Spleen (tissue), 11 donors: ENCODE measurements around the gene BTG2. TPM values are rescaled to one million over a fixed set of nuclear protein-coding genes. Genes with fewer than 3 reads are reported as not detected.
A peak's percentile ranks its signal among the peaks of the same experiment; 100 is the strongest.

Experiments
- DNase-seq: peaks from one replicate; pipeline ENCODE4 v3.0.0-alpha.2; 2020
- H3K27ac ChIP-seq, 8 donors: fragments of 200-600 bp; sonication (generic) in 7 of 8; 1 replicate in 4 of 8; 2 replicates in 4 of 8; pipeline versions ENCODE4 v1.5.0 to v1.8.0; 2016 to 2021; ENCODE audit warnings: inconsistent platforms in 4 of 8, mild to moderate bottlenecking in 4 of 8, moderate library complexity in 1 of 8
- H3K27me3 ChIP-seq, 7 donors: fragments of 200-600 bp; sonication (generic) in 6 of 7; replicated peaks in 1 of 7; 1 replicate in 4 of 7; 2 replicates in 3 of 7; pipeline versions ENCODE4 v1.5.0 to v1.8.0; 2016 to 2021; ENCODE audit warnings: inconsistent platforms in 3 of 7, mild to moderate bottlenecking in 1 of 7
- H3K36me3 ChIP-seq, 6 donors: fragments of 200-600 bp; sonication (generic) in 5 of 6; 1 replicate in 4 of 6; 2 replicates in 2 of 6; pipeline versions ENCODE4 v1.5.0 to v1.8.0; 2016 to 2021; ENCODE audit warnings: inconsistent platforms in 2 of 6
- H3K4me1 ChIP-seq, 6 donors: fragments of 200-600 bp; sonication (generic) in 5 of 6; 1 replicate in 3 of 6; 2 replicates in 3 of 6; pipeline versions ENCODE4 v1.5.0 to v1.8.0; 2016 to 2021; ENCODE audit warnings: inconsistent platforms in 3 of 6
- H3K4me3 ChIP-seq, 8 donors: fragments of 200-600 bp; sonication (generic) in 7 of 8; 1 replicate in 4 of 8; 2 replicates in 4 of 8; pipeline versions ENCODE4 v1.5.0 to v1.8.0; 2016 to 2021; ENCODE audit warnings: inconsistent platforms in 4 of 8, mild to moderate bottlenecking in 4 of 8, moderate library complexity in 2 of 8
- H3K9me3 ChIP-seq, 8 donors: fragments of 200-600 bp; sonication (generic) in 7 of 8; 1 replicate in 4 of 8; 2 replicates in 4 of 8; pipeline versions ENCODE4 v1.5.0 to v1.8.0; 2016 to 2021; ENCODE audit warnings: inconsistent platforms in 4 of 8
- CTCF ChIP-seq, 11 experiments: fragments of 200-600 bp in 7 of 11; fragments of 450-650 bp in 4 of 11; sonication (generic) in 4 of 11; IDR thresholded peaks in 8 of 11; conservative IDR thresholded peaks in 3 of 11; 1 replicate in 7 of 11; 2 replicates in 4 of 11; pipeline versions ENCODE4 v1.4.0 to v1.8.0; 2016 to 2021; ENCODE audit warnings: antibody characterized with exemption in 11 of 11, inconsistent platforms in 4 of 11, mild to moderate bottlenecking in 1 of 11
- POLR2A ChIP-seq, 3 donors: fragments of 450-650 bp; IDR thresholded peaks; one replicate each; pipeline ENCODE4 v1.5.1; 2017; ENCODE audit warnings: antibody characterized with exemption in 3 of 3, mild to moderate bottlenecking in 1 of 3
- POLR2AphosphoS5 ChIP-seq, 3 donors: sonication (generic); formaldehyde crosslinking; IDR thresholded peaks; one replicate each; pipeline ENCODE4 v1.5.1; 2017; ENCODE audit warnings: antibody characterized with exemption in 3 of 3
- WGBS, 5 donors: extraction: QIAGEN DNeasy Blood & Tissue Kit in 3 of 5; methylation state at CpG; one replicate each; pipeline versions ENCODE4 v1.1.5 to v1.1.7; 2013 to 2018; 5-methylcytosine and 5-hydroxymethylcytosine counted together
- intact Hi-C: fragments of 100-400 bp; cut with DNase I; formaldehyde crosslinking; loops from one replicate; pipeline ENCODE4 v1.15.0; 2023; ENCODE audit warnings: low total_unique reads
- polyA plus RNA-seq, 3 donors: library from polyadenylated mRNA; stranded (reverse); fragments of 200-250 nt; gene quantifications; one replicate each; pipeline ENCODE4 v1.2.1, GENCODE V29; 2013
- total RNA-seq, 7 donors: library from RNA; depleted of rRNA in 3 of 7; stranded (reverse); fragments of >200 nt in 3 of 7; fragmentation: NEBNext Ultra II Directional in 4 of 7; extraction: Animal tissue kit (Norgen Biotek cat#: 25700) in 4 of 7; gene quantifications; one replicate each; pipeline versions ENCODE4 v1.1.0 to v1.2.1, GENCODE V29; 2016 to 2021
- donor health status: healthy with polysubstance abuse.
- donor health status: DM: no; HTN: no; CAD: no; lungs with moderate emphysema.
- donor health status: DM: no; HTN: no; CAD: no.
- donor health status: Bipolar disorder and iron deficiency.
- donor health status: healthy.
- donor health status: DM: no; HTN: no; CAD: no.
- donor health status: DM: yes; HTN: yes; CAD: no.

Gene BTG2
- total and polyA plus RNA-seq, 10 donors = 55.5 to 186 (median 124) TPM

GRCh38 chr1:203306965-203307541 is 1.7 kb downstream of the BTG2 start:
- Histone ChIP-seq H3K9me3 (no peaks in the 10 kb centered on the region), H3K4me1 (peaks cover 45 to 85% (median 80%) of the 10 kb centered on the region in 6 donors), H3K27ac (peak overlapping the region; percentile 68 to 100 (median 99)), H3K27me3 (no peaks in the 10 kb centered on the region), H3K4me3 (peak overlapping the region; percentile 63 to 100 (median 93)), H3K36me3 (peaks cover 0 to 53% (median 34%) of the 10 kb centered on the region in 6 donors)
- 17 to 34% (median 30%) methylated on average over 19 to 21 of the region's 21 CpGs for WGBS, 5 donors
- peak; percentile 89 for DNase-seq
- intact Hi-C loops = loop anchor here (5.0 kb wide), 1 partner anchor 35 kb away; no protein-coding TSS in a partner anchor
- TF ChIP-seq POLR2A (IDR thresholded peaks at IDR 0.05) = no peak
- TF ChIP-seq POLR2AphosphoS5 (IDR thresholded peaks at IDR 0.05) = peak; percentile 68 to 79 (median 71)

- Histone ChIP-seq H3K9me3 (no peaks in the 10 kb centered on the region), H3K36me3 (peaks cover 0 to 58% (median 35%) of the 10 kb centered on the region in 6 donors), H3K27ac (peak overlapping the region; percentile 68 to 100 (median 99)), H3K4me3 (peak overlapping the region; percentile 63 to 100 (median 93)), H3K4me1 (peaks cover 45 to 84% (median 80%) of the 10 kb centered on the region in 6 donors), H3K27me3 (no peaks in the 10 kb centered on the region)
- 13 to 28% (median 23%) methylated on average over 3 of the region's 3 CpGs for WGBS, 5 donors
- TF ChIP-seq POLR2A (IDR thresholded peaks at IDR 0.05) = no peak
- no peak for TF ChIP-seq POLR2AphosphoS5 (IDR thresholded peaks at IDR 0.05)
- TF ChIP-seq CTCF (IDR thresholded peaks at IDR 0.05 in 8 of 11, conservative IDR thresholded peaks at IDR 0.05 in 3 of 11) = no peak
- intact Hi-C loops = loop anchor here (5.0 kb wide), 1 partner anchor 35 kb away; no protein-coding TSS in a partner anchor
- no peak for DNase-seq
Observed at GRCh38 chr1:203307641-203308126, 2.4 kb downstream of the BTG2 start.

- Histone ChIP-seq H3K36me3 (peaks cover 0 to 58% (median 35%) of the 10 kb centered on the region in 6 donors), H3K27me3 (no peaks in the 10 kb centered on the region), H3K27ac (peak overlapping the region; percentile 11 to 100 (median 99)), H3K4me1 (peaks cover 39 to 83% (median 75%) of the 10 kb centered on the region in 6 donors), H3K9me3 (no peaks in the 10 kb centered on the region), H3K4me3 (peak overlapping the region; percentile 63 to 100 (median 93))
- intact Hi-C loops = loop anchor here (5.0 kb wide), 1 partner anchor 36 kb away; no protein-coding TSS in a partner anchor
- DNase-seq = no peak
- TF ChIP-seq POLR2AphosphoS5 (IDR thresholded peaks at IDR 0.05) (peak in 2 of 3 donors; percentile 42 to 84), CTCF (IDR thresholded peaks at IDR 0.05 in 8 of 11, conservative IDR thresholded peaks at IDR 0.05 in 3 of 11) (no peak), POLR2A (IDR thresholded peaks at IDR 0.05) (peak in 1 of 3 donors; percentile 21)
- 34 to 44% (median 37%) methylated on average over 5 of the region's 5 CpGs for WGBS, 5 donors
Observed at GRCh38 chr1:203308328-203308922, 3.1 kb downstream of the BTG2 start.

- Histone ChIP-seq H3K4me1 (peaks cover 38 to 80% (median 71%) of the 10 kb centered on the region in 6 donors), H3K27ac (peak overlapping the region in 7 of 8 donors; percentile 11 to 100 (median 99)), H3K9me3 (no peaks in the 10 kb centered on the region), H3K27me3 (no peaks in the 10 kb centered on the region), H3K4me3 (peak overlapping the region in 7 of 8 donors; percentile 63 to 99 (median 92)), H3K36me3 (peaks cover 0 to 58% (median 35%) of the 10 kb centered on the region in 6 donors)
- peak in 1 of 3 donors; percentile 60 for TF ChIP-seq POLR2AphosphoS5 (IDR thresholded peaks at IDR 0.05)
- TF ChIP-seq CTCF (IDR thresholded peaks at IDR 0.05 in 8 of 11, conservative IDR thresholded peaks at IDR 0.05 in 3 of 11) = no peak
- no peak for TF ChIP-seq POLR2A (IDR thresholded peaks at IDR 0.05)
- 33 to 63% (median 59%) methylated on average over 1 of the region's 1 CpG for WGBS, 5 donors
- intact Hi-C loops = loop anchor here (5.0 kb wide), 1 partner anchor 37 kb away; no protein-coding TSS in a partner anchor
- DNase-seq = no peak
Observed at GRCh38 chr1:203308923-203309331, 3.6 kb downstream of the BTG2 start.
